Activated CD4-positive, alpha-beta T cell treated with anti-CD3 and anti-CD28 coated beads, Interleukin-2, amount 50 U/mL, for 4 hours (primary cell): ENCODE results near the gene JAK3.

ENCODE experiments used
- DNase-seq, 2 experiments: peaks; one replicate each; pipeline ENCODE4 v3.0.0-alpha.2; 2020

The JAK3 gene

GRCh38 chr19:17837972-17838371, 9.8 kb downstream of the JAK3 start:
- no peak for DNase-seq

GRCh38 chr19:17836530-17836929, 11.3 kb downstream of the JAK3 start:
- DNase-seq: no peak

GRCh38 chr19:17835182-17836006, 12.4 kb downstream of the JAK3 start:
- no peak for DNase-seq

- no peak for DNase-seq
These were observed 13.2 kb downstream of the JAK3 start for GRCh38 chr19:17834350-17835181.

GRCh38 chr19:17832443-17833208, 15.2 kb downstream of the JAK3 start:
- no peak for DNase-seq

- no peak for DNase-seq
These were observed 16.3 kb downstream of the JAK3 start for GRCh38 chr19:17831419-17831888.

- DNase-seq: peak; percentile 17 to 25
These were observed 17.0 kb downstream of the JAK3 start for GRCh38 chr19:17830567-17831418.

GRCh38 chr19:17829855-17830566, 17.8 kb downstream of the JAK3 start:
- DNase-seq: no peak

- DNase-seq: no peak
These were observed 21.2 kb downstream of the JAK3 start for GRCh38 chr19:17826508-17827056.

- DNase-seq: no peak
These were observed 23.4 kb downstream of the JAK3 start for GRCh38 chr19:17824339-17824738.

- no peak for DNase-seq
These were observed 26.6 kb downstream of the JAK3 start, which contains the start of gene INSL3 for GRCh38 chr19:17821190-17821589. Gene INSL3 (minus strand): TSS chr19:17821519. CDS start chr19:17821506, 13 bp downstream.

- no peak for DNase-seq
These were observed 30.0 kb downstream of the JAK3 start for GRCh38 chr19:17817668-17818363.

- no peak for DNase-seq
These were observed 35.7 kb downstream of the JAK3 start for GRCh38 chr19:17812099-17812498.

- no peak for DNase-seq
These were observed 36.1 kb downstream of the JAK3 start for GRCh38 chr19:17811681-17812080.

GRCh38 chr19:17811103-17811502, 36.7 kb downstream of the JAK3 start:
- no peak for DNase-seq

- DNase-seq: no peak
These were observed 40.0 kb downstream of the JAK3 start for GRCh38 chr19:17807731-17808316.

- no peak for DNase-seq
These were observed 40.8 kb downstream of the JAK3 start for GRCh38 chr19:17806945-17807344.

GRCh38 chr19:17805427-17805826, 42.4 kb downstream of the JAK3 start:
- no peak for DNase-seq

GRCh38 chr19:17803264-17803896, 44.4 kb downstream of the JAK3 start:
- DNase-seq: no peak
